Measurements from ENCODE around the gene SLC44A4. TPM values are rescaled to one million over a fixed set of nuclear protein-coding genes. Genes with fewer than 3 reads are reported as not detected.
A peak's percentile ranks its signal among the peaks of the same experiment; 100 is the strongest.

The SLC44A4 gene
- total and polyA plus RNA-seq, 9 of the 15 experiments (the other 6 are each of a cell fraction or from before 2014, with no cell fraction given): 7.9 to 18.6 (median 11.2) TPM

GRCh38 chr6:31897612-31898382, 19.0 kb upstream of the SLC44A4 start, which contains the start of gene EHMT2 (continued):
- TF ChIP-seq ZBTB43 (CRISPR knock-in tag; IDR thresholded peaks at IDR 0.05) (no peak), THRA (IDR thresholded peaks at IDR 0.05) (no peak), ZNF274 (IDR thresholded peaks at IDR 0.05; ENCODE audit: borderline replicate concordance, low read depth, low read length) (no peak), BDP1 (IDR thresholded peaks at IDR 0.05; ENCODE audit: insufficient read depth, insufficient read length) (no peak), TEAD1 (CRISPR knock-in tag; IDR thresholded peaks at IDR 0.05) (no peak), ZBTB17 (CRISPR knock-in tag; IDR thresholded peaks at IDR 0.05) (peak; percentile 61; the same call in 1 of the 2 replicates), POU5F1 (IDR thresholded peaks at IDR 0.05; ENCODE audit: borderline replicate concordance, low read depth, low read length, partially characterized antibody) (no peak), ELF2 (CRISPR knock-in tag; IDR thresholded peaks at IDR 0.05) (0 out of 2 replicates have a peak, but pooled peaks have one; percentile 47), YY1 (IDR thresholded peaks at IDR 0.05; ENCODE audit: borderline replicate concordance in 1 of 3, control insufficient read depth in 1 of 3, extremely low read depth in 1 of 3, insufficient read depth in 3 of 3, insufficient read length in 1 of 3, insufficient replicate concordance in 2 of 3, low read depth in 1 of 3, low read length in 2 of 3) (peak; percentile 63 to 91 (median 83)), CREB1 (IDR thresholded peaks at IDR 0.05) (no peak; the same call in 1 of the 2 replicates), CREB1 (CRISPR knock-in tag; IDR thresholded peaks at IDR 0.05) (0 out of 2 replicates have a peak, but pooled peaks have one; percentile 44), MCM7 (IDR thresholded peaks at IDR 0.05) (no peak), ZNF75A (CRISPR knock-in tag; IDR thresholded peaks at IDR 0.05) (no peak), NFATC3 (IDR thresholded peaks at IDR 0.05) (no peak), NR2C1 (IDR thresholded peaks at IDR 0.05) (no peak), NR2C1 (tag; IDR thresholded peaks at IDR 0.05) (no peak), FOXJ2 (tag; IDR thresholded peaks at IDR 0.05) (no peak), MYBL2 (IDR thresholded peaks at IDR 0.05; ENCODE audit: low read depth) (no peak), MYBL2 (CRISPR knock-in tag; IDR thresholded peaks at IDR 0.05; ENCODE audit: borderline replicate concordance) (no peak), HSF4 (CRISPR knock-in tag; IDR thresholded peaks at IDR 0.05; ENCODE audit: borderline replicate concordance) (no peak), ESRRA (IDR thresholded peaks at IDR 0.05; ENCODE audit: borderline replicate concordance, low read depth) (no peak), ZFPM2 (CRISPR knock-in tag; IDR thresholded peaks at IDR 0.05) (no peak), HMG20A (CRISPR knock-in tag; conservative IDR thresholded peaks at IDR 0.05) (no peak; the same call in 1 of the 2 replicates), BRF2 (IDR thresholded peaks at IDR 0.05; ENCODE audit: borderline replicate concordance, insufficient read depth, insufficient read length) (no peak), CBX1 (IDR thresholded peaks at IDR 0.05; ENCODE audit: low read depth) (no peak)
